Thyroid gland (tissue), 4 donors: ENCODE data around the gene SYNPO. TPM values are rescaled to one million over a fixed set of nuclear protein-coding genes. Genes with fewer than 3 reads are reported as not detected.

Source experiments
- DNase-seq, 2 donors: peaks; one replicate each; pipeline ENCODE4 v3.0.0-alpha.2; 2019
- H3K27ac ChIP-seq, 3 donors: fragments of 200-600 bp; sonication (generic); 1 replicate in 2 of 3; 2 replicates in 1 of 3; pipeline ENCODE4 v1.5.1; 2016 to 2019; ENCODE audit warnings: mild to moderate bottlenecking in 1 of 3, moderate library complexity in 1 of 3
- H3K27me3 ChIP-seq: fragments of 200-600 bp; sonication (generic); one replicate; pipeline ENCODE4 v1.5.1; 2019
- H3K36me3 ChIP-seq, 2 donors: fragments of 200-600 bp; sonication (generic); one replicate each; pipeline ENCODE4 v1.5.1; 2016 to 2019
- H3K4me1 ChIP-seq, 2 donors: fragments of 200-600 bp; sonication (generic); one replicate each; pipeline ENCODE4 v1.5.1; 2017 to 2019
- H3K4me3 ChIP-seq, 3 donors: fragments of 200-600 bp; sonication (generic); replicated peaks in 1 of 3; 1 replicate in 2 of 3; 2 replicates in 1 of 3; pipeline ENCODE4 v1.5.1; 2016; ENCODE audit warnings: mild to moderate bottlenecking in 1 of 3
- H3K9me3 ChIP-seq: fragments of 200-600 bp; sonication (generic); one replicate; pipeline ENCODE4 v1.5.1; 2017
- CTCF ChIP-seq, 6 experiments: fragments of 200-600 bp in 3 of 6; fragments of 450-650 bp in 3 of 6; sonication (generic) in 3 of 6; IDR thresholded peaks; one replicate each; pipeline ENCODE4 v1.5.1; 2016 to 2019; ENCODE audit warnings: antibody characterized with exemption in 6 of 6, mild to moderate bottlenecking in 2 of 6, inconsistent platforms in 1 of 6, moderate library complexity in 1 of 6
- POLR2A ChIP-seq, 2 donors: fragments of 450-650 bp; IDR thresholded peaks; one replicate each; pipeline ENCODE4 v1.6.1; 2017; ENCODE audit warnings: antibody characterized with exemption in 2 of 2, mild to moderate bottlenecking in 2 of 2, moderate library complexity in 1 of 2
- WGBS, 2 donors: methylation state at CpG; one replicate each; pipeline ENCODE4 v1.1.5; 2017; 5-methylcytosine and 5-hydroxymethylcytosine counted together
- intact Hi-C: fragments of 100-400 bp; cut with DNase I; formaldehyde crosslinking; loops from one replicate; pipeline ENCODE4 v1.15.1; 2023
- total RNA-seq, 4 donors: library from RNA; depleted of rRNA; stranded (reverse); fragments of >200 nt; gene quantifications; one replicate each; pipeline ENCODE4 v1.2.3, GENCODE V29; 2016

The SYNPO gene
- total RNA-seq, 4 donors from 2014 or later = 8.8 to 19.3 (median 14.1) TPM

- Histone ChIP-seq H3K36me3 (no peaks in the 10 kb centered on the region), H3K27me3 (no peaks in the 10 kb centered on the region), H3K9me3 (no peaks in the 10 kb centered on the region), H3K4me3 (no peak overlapping the region), H3K27ac (peak overlapping the region; percentile 2 to 60 (median 48)), H3K4me1 (peaks cover 21 to 72% of the 10 kb centered on the region in 2 donors)
- peak; percentile 74 to 81 for DNase-seq
- WGBS, 2 donors = 20 to 25% methylated on average over 13 to 17 of the region's 17 CpGs
- intact Hi-C loops = no loop called here
- TF ChIP-seq CTCF (IDR thresholded peaks at IDR 0.05) (no peak), POLR2A (IDR thresholded peaks at IDR 0.05) (no peak)
Observed at GRCh38 chr5:150615141-150615699, 25.2 kb upstream of the SYNPO start.

- TF ChIP-seq CTCF (IDR thresholded peaks at IDR 0.05) = no peak
- TF ChIP-seq POLR2A (IDR thresholded peaks at IDR 0.05) = no peak
- Histone ChIP-seq H3K36me3 (no peaks in the 10 kb centered on the region), H3K4me3 (no peak overlapping the region), H3K9me3 (no peaks in the 10 kb centered on the region), H3K27me3 (no peaks in the 10 kb centered on the region), H3K4me1 (peaks cover 21 to 70% of the 10 kb centered on the region in 2 donors), H3K27ac (peak overlapping the region in 2 of 3 donors; percentile 48 to 60)
- intact Hi-C loops = no loop called here
- DNase-seq = peak; percentile 57 to 59
- 32 to 53% methylated on average over 3 to 5 of the region's 5 CpGs for WGBS, 2 donors
Observed at GRCh38 chr5:150616024-150616470, 24.4 kb upstream of the SYNPO start.

GRCh38 chr5:150616506-150616905 lies 24.0 kb upstream of the SYNPO start:
- H3K4me3 ChIP-seq = no peak overlapping the region
- WGBS, 2 donors = 95 to 100% methylated on average over 1 of the region's 1 CpG
- H3K9me3 ChIP-seq = no peaks in the 10 kb centered on the region
- intact Hi-C loops = no loop called here
- peaks cover 21 to 67% of the 10 kb centered on the region in 2 donors for H3K4me1 ChIP-seq
- H3K27ac ChIP-seq = peak overlapping the region in 2 of 3 donors; percentile 48 to 60
- H3K36me3 ChIP-seq = no peaks in the 10 kb centered on the region
- H3K27me3 ChIP-seq = no peaks in the 10 kb centered on the region
- TF ChIP-seq POLR2A (IDR thresholded peaks at IDR 0.05) (no peak), CTCF (IDR thresholded peaks at IDR 0.05) (no peak)
- no peak for DNase-seq

GRCh38 chr5:150618163-150618562 lies 22.3 kb upstream of the SYNPO start:
- TF ChIP-seq CTCF (IDR thresholded peaks at IDR 0.05) = no peak
- TF ChIP-seq POLR2A (IDR thresholded peaks at IDR 0.05) = no peak
- no peak for DNase-seq
- H3K27ac ChIP-seq = peak overlapping the region in 2 of 3 donors; percentile 36 to 65
- 64 to 72% methylated on average over 7 of the region's 9 CpGs for WGBS, 2 donors
- no peaks in the 10 kb centered on the region for H3K27me3 ChIP-seq
- H3K4me3 ChIP-seq = no peak overlapping the region
- intact Hi-C loops = no loop called here
- H3K4me1 ChIP-seq = peaks cover 21 to 55% of the 10 kb centered on the region in 2 donors
- no peaks in the 10 kb centered on the region for H3K36me3 ChIP-seq
- H3K9me3 ChIP-seq = no peaks in the 10 kb centered on the region

- H3K36me3 ChIP-seq = no peaks in the 10 kb centered on the region
- H3K9me3 ChIP-seq = no peaks in the 10 kb centered on the region
- peak overlapping the region in 2 of 3 donors; percentile 36 to 65 for H3K27ac ChIP-seq
- intact Hi-C loops = no loop called here
- no peak for DNase-seq
- whole genome bisulfite sequencing, 2 donors = 72 to 74% methylated on average over 15 to 17 of the region's 17 CpGs
- H3K4me1 ChIP-seq = peaks cover 21 to 51% of the 10 kb centered on the region in 2 donors
- TF ChIP-seq CTCF (IDR thresholded peaks at IDR 0.05) (no peak), POLR2A (IDR thresholded peaks at IDR 0.05) (no peak)
- no peak overlapping the region for H3K4me3 ChIP-seq
- H3K27me3 ChIP-seq = no peaks in the 10 kb centered on the region
Observed at GRCh38 chr5:150618588-150619281, 21.7 kb upstream of the SYNPO start.
